ENCODE results near the gene RHAG.
"Not testable (repeated sequence)": the region's sequence is repeated elsewhere in the genome, so short reads cannot be mapped to it uniquely, and the experiment has no call there.

RHAG gene

DNA sequence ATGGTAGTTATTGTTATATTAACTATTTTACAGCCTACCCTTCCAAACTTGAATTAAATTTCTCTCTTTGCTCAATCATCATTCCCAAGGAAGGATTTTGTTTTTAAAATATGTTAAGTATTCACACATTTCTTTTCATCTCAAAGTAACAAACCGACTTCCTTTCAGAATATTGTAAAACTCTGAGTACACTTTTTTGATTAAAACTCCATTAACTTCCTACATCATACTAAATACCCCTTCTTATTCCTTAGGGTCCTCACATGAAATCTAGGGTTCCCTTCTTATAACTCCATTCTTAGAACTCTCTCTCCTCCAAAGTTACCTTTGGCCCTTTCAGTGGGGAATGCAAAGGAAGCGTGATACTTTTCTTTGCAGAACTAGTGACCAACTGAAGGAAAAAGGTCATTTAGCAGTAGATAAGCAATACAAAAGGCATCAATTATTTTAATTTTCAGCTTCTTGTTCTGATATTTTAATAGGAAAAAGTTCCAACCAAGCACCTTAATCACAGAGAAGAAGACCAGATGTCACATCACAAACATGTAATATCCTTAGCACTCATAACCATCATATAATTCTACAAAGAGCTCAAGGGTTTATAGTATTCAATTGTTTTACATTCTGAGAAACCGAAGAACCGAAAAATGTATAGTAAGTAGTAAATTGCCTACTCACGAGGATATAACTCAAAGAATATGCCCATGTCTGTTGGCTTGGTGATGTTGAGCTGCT lies 494 bp downstream of the RHAG start:
- DNase-seq (ENCODE audit: low read depth): no peak

GRCh38 chr6:49635480-49635879 lies 1.2 kb downstream of the RHAG start:
- no peak for DNase-seq (ENCODE audit: low read depth)

GRCh38 chr6:49634836-49635218 lies 1.8 kb downstream of the RHAG start:
- DNase-seq (ENCODE audit: low read depth): no peak

GRCh38 chr6:49634092-49634835 lies 2.4 kb downstream of the RHAG start:
- DNase-seq (ENCODE audit: low read depth): no peak

DNA sequence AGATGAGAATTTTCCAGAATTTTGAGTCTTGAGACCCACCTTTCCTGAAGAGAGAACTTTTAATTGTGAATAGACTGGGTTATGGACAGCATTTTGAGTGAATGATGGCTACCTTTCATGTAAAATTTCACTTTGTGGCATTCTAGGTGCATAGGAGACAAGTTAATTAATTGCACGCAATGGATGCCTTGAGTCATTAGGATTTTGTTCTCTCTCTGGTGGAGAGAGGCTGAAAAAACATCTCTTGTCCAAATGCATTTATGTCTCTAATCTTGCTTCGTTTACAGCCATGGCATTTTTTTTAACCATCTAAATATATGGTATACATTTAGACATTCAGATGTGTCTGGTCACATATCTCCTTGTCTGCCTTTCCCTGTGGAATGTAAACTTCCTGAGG lies 3.1 kb downstream of the RHAG start:
- DNase-seq (ENCODE audit: low read depth): no peak

DNA sequence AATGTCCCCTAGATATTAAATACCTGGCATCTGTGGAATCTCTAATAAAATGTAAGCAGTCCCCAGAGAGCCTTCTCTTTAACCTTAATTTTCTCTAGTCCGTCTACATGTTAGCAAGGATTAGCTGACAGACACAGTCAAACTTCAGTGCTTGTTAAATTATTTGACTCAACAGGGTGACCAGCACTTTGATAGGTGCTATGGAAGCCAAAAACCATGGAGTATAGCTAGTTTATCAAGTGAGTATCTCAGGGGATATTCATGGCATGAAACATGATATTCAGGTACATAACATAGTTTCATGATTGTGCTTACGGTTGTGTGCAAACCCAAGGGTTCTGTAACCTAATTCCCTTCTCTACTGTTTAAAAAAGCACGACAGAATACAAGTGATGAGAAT lies 3.9 kb downstream of the RHAG start:
- DNase-seq (ENCODE audit: low read depth): no peak

DNA sequence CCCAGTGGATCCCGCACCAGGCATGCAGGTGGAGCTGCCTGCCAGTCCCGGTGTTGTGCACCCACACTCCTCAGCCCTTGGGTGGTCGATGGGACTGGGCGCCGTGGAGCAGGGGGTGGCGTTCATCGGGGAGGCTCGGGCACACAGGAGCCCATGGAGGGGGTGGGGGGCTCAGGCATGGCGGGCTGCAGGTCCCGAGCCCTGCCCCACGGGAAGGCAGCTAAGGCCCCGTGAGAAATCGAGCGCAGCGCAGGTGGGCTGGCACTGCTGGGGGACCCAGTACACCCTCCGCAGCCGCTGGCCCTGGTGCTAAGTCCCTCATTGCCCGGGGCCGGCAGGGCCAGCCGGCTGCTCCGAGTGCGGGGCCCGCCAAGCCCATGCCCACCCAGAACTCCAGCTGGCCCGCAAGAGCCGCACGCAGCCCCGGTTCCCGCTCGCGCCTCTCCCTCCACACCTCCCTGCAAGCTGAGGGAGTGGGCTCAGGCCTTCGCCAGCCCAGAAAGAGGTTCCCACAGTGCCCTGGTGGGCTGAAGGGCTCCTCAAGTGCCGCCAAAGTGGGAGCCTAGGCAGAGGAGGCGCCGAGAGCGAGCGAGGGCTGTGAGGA lies 7.1 kb downstream of the RHAG start:
- DNase-seq (ENCODE audit: low read depth): not testable (repeated sequence)

GRCh38 chr6:49626811-49627210 lies 9.8 kb downstream of the RHAG start:
- DNase-seq (ENCODE audit: low read depth): no peak

GRCh38 chr6:49618257-49618656 lies 18.4 kb downstream of the RHAG start:
- DNase-seq (ENCODE audit: low read depth): no peak

DNA sequence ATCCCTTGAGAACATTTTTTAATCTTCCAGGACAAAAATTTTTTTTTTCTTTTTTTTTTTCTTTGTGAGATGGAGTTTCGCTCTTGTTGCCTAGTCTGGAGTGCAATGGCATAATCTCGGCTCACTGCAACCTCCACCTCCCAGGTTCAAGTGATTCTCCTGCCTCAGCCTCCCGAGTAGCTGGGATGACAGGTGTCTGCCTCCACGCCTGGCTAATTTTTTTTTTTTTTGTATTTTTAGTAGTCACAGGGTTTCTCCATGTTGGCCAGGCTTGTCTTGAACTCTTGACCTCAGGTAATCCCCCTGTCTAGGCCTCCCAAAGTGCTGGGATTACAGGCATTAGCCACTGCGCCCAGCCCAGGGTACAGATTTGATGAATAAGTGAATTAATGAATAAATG lies 22.5 kb downstream of the RHAG start:
- DNase-seq (ENCODE audit: low read depth): not testable (repeated sequence)

- no peak for DNase-seq (ENCODE audit: low read depth)
Measured at GRCh38 chr6:49609285-49609684, 27.4 kb downstream of the RHAG start.

- DNase-seq (ENCODE audit: low read depth): not testable (repeated sequence)
Measured at GRCh38 chr6:49608275-49608674, 28.4 kb downstream of the RHAG start.

GRCh38 chr6:49607391-49607982 lies 29.2 kb downstream of the RHAG start:
- no peak for DNase-seq (ENCODE audit: low read depth)

DNA sequence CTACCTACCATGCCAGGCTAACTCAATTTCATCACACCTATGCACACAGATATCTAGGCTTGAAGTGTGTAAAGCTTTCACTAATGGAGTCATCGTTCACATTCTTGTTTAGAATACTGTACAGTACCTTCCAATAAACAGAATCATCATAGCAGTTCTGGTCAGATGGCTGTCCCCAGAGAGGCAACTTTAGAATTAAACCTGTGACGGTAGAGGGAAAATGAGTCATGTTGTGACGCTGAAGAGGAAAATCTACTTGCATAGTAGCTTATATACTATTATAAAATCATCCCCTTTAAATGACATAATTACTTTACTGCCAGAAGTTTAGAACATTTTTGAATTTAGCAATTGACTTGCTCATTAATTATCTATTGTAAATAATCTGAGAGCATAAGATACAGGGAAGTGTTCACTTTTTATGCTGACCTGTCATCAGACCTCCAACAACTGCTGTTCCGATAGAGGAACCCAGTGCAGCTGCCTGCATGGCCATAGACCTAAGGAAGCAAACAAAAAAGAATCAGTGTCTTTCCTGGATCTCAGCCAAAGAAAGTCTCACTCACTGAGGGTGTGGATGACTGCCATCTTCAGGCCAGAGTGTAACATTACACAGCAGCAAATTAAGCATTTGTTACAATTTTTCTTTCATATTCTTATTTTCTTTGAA lies 29.8 kb downstream of the RHAG start:
- DNase-seq (ENCODE audit: low read depth): peak; percentile 70

DNA sequence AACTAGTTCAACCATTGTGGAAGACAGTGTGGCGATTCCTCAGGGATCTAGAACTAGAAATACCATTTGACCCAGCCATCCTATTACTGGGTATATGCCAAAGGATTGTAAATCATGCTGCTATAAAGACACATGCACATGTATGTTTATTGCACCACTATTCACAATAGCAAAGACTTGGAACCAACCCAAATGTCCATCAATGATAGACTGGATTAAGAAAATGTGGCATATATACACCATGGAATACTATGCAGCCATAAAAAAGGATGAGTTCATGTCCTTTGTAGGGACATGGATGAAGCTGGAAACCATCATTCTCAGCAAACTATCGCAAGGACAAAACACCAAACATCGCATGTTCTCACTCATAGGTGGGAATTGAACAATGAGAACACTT lies 32.6 kb downstream of the RHAG start:
- DNase-seq (ENCODE audit: low read depth): not testable (repeated sequence)

DNA sequence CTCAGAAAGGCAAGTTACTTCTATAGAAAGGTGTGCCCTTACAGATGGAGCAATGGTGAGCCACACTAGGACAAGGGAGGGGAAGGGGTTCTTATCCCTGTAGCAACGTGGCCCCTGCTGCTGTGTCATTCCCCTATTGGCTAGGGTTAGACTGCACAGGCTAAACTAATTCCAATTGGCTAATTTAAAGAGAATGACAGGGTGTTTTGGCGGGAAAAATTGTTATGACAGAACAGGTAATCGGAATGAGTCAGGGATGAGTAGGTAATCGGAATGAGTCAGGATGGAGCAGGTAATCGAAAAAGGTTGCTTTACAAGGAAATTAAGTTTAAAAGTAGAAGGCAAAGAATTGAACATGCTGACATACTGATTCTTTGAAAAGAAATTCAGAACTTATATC lies 49.4 kb downstream of the RHAG start:
- DNase-seq (ENCODE audit: low read depth): not testable (repeated sequence)

GRCh38 chr6:49582529-49582928 lies 54.1 kb downstream of the RHAG start:
- no peak for DNase-seq (ENCODE audit: low read depth)

GRCh38 chr6:49579649-49580048 lies 57.0 kb downstream of the RHAG start:
- no peak for DNase-seq (ENCODE audit: low read depth)

DNA sequence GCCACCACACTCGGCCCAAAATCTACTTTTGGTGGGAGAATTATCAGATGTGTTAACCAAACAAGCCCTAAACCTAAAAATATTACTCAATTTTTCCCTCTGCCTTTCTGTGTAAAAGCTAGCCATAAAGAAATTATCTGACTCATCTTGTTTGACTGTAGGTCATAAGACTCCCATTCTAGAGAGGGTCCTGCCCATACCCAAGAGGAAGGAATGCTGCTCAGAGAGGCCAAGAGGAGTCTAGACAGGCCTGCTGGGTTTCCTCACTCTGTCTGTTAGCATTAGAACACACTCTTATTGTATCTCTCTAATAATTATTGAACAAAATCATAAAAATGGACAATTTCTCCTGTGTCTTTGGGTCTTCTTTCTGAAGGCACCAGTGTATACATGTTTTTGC lies 60.0 kb downstream of the RHAG start:
- no peak for DNase-seq (ENCODE audit: low read depth)

DNA sequence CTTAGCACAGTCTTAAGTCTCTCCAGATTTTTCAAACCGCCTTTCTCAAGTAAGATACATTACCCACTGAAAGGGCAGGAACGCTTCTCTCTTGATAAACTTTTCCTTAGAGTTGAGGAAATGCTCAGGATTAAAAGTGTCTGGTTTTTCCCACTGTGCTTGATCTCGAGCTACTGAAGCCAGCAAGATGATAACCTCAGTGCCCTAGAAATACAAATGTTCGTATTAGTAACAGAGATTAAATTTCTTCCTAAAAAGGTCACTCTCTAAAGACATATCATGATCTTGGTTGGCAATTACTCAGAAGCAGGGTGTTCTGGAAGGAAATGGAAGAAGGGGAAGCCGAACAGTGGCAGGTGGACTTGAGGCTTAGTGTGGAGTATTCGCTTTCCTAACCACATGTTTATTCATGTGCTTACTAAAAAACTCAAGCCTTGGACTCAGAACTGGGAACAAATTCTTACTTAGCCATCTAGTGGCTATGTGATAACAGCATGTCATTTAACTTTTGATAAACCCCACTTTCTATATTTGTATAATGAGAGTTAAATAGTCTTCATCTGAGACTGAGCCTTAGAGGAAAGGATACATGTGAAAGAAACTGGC lies 66.1 kb downstream of the RHAG start:
- no peak for DNase-seq (ENCODE audit: low read depth)

GRCh38 chr6:49565855-49566254 lies 70.8 kb downstream of the RHAG start:
- no peak for DNase-seq (ENCODE audit: low read depth)

- DNase-seq (ENCODE audit: low read depth): no peak
Measured at GRCh38 chr6:49565261-49565660, 71.4 kb downstream of the RHAG start.
